ENCODE data around the gene BAIAP2L2. TPM values are rescaled to one million over a fixed set of nuclear protein-coding genes. Genes with fewer than 3 reads are reported as not detected.
"Not testable (repeated sequence)": the region's sequence is repeated elsewhere in the genome, so short reads cannot be mapped to it uniquely, and the experiment has no call there.

Gene BAIAP2L2
- polyA plus RNA-seq, 3 donors from 2014 or later: 0.21 TPM; not detected in 2

DNA sequence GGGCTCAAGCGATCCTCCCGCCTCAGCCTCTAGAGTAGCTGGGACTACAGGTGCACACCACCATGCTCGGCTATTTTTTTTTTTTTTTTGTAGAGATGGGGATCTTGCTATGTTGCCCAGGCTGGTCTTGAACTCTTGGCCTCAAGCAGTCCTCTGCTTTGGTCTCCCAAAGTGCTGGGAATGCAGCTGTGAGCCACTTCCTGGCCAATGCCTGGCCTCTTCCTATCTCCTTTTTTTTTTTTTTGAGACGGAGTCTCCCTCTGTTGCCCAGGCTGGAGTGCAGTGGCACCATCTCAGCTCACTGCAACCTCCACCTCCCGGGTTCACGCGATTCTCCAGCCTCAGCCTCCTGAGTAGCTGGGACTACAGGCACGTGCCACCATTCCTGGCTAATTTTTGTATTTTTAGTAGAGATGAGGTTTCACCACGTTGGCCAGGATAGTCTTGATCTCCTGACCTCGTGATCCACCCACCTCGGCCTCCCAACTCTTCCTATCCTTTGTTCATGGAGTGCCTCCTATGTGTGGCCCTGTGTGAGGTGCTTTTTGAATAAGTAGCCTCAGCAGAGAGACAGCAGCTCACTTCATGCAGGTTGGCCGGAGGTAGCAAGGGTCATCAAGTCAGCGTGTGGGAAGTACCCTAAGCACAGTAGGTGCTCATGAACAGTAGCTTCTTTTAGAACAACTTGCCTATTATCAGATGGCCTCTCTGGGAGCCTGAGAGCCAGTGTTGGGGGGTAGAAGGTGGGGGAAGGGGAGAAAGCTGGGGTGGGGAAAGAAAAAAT lies 72.9 kb downstream of the BAIAP2L2 start:
- H3K4me1 Mint-ChIP-seq; H3K27me3 Mint-ChIP-seq (ENCODE audit: low read depth in 3 of 3); H3K9me3 Mint-ChIP-seq; H3K4me3 Mint-ChIP-seq; DNase-seq; H3K27ac Mint-ChIP-seq; H3K36me3 Mint-ChIP-seq: not testable (repeated sequence)

DNA sequence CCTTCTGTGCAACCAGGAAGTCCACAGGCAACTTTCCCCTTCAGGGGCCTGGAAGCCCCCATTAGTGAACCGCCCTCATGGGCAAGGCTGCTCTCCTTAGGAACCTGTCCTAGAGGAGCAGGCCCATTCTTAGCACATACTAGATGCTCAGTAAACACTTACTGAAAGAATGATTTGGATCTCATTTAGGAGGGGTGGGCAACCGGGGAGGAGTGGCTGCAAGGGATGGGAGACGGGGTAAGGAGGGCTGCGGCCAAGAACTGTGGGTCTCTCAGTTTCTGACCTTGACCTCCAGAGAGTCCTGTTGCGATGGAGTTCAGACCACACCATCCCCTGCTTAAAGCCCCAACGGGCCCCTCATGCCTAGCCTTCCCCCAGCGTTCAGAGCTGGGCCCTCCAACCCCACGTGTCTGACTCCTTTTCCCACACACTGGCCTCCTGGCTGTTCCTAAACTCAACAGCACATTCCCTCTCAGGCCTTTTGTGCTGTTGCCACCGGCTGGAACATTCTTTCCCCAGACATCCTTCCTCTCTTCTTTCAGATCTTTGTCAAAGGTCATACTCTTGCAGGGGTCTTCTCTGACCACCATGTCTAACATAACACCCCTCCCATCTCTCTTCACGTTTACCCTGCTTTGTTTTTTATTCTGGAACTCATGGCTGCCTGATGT lies 74.0 kb downstream of the BAIAP2L2 start:
- DNase-seq: no peak
- peaks cover 0 to 2% of the 10 kb centered on the region in 2 donors for H3K4me1 Mint-ChIP-seq
- no peaks in the 10 kb centered on the region for H3K36me3 Mint-ChIP-seq
- peaks cover 0 to 2% (median 0%) of the 10 kb centered on the region in 3 donors for H3K27me3 Mint-ChIP-seq (ENCODE audit: low read depth in 3 of 3)
- no peak overlapping the region for H3K4me3 Mint-ChIP-seq
- no peaks in the 10 kb centered on the region for H3K9me3 Mint-ChIP-seq
- peak overlapping the region in 1 of 6 donors; percentile 13 for H3K27ac Mint-ChIP-seq

DNA sequence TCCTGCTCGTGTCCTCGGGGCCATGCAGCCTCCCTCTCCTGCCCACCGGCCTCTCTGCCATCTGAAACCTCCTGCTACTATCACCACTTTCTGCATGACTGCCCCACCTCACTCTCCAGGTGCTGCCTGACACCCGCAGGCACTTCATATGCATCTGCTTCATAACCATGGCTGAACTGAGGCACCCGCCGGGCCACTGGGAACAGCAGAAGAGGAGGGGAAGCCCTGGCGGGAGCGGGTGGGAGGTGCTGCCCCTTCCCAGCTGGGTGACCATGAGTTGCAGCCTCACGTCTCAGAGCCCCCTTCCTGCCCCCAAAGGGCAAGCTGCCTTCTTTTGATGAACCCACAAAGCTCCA lies 75.0 kb downstream of the BAIAP2L2 start:
- Mint-ChIP-seq H3K27me3 (ENCODE audit: low read depth in 3 of 3) (peaks cover 0 to 2% (median 0%) of the 10 kb centered on the region in 3 donors), H3K27ac (peak overlapping the region in 2 of 6 donors; percentile 79 to 83), H3K4me1 (no peaks in the 10 kb centered on the region), H3K4me3 (no peak overlapping the region), H3K9me3 (no peaks in the 10 kb centered on the region), H3K36me3 (no peaks in the 10 kb centered on the region)
- DNase-seq: no peak

Other genes with a start within 250 kb of the BAIAP2L2 start
- gene MICALL1, start 204.4 kb downstream of the BAIAP2L2 start, polyA plus RNA-seq: 1 to 10 TPM; 1.3 to 5.8 (median 2.1) TPM
- gene C22orf23, start 157.1 kb downstream of the BAIAP2L2 start, polyA plus RNA-seq: not detected
- 100 to 1,000 TPM; 181 to 275 (median 203) TPM for gene POLR2F, start 157.0 kb downstream of the BAIAP2L2 start, polyA plus RNA-seq
- not detected for gene SOX10, start 126.1 kb downstream of the BAIAP2L2 start, polyA plus RNA-seq
- 10 to 100 TPM in 1 of 3 donors, 1 to 10 TPM in 1, under 1 TPM in 1; 0.12 to 11.1 (median 6.0) TPM for gene PICK1, start 53.3 kb downstream of the BAIAP2L2 start, polyA plus RNA-seq
- under 1 TPM in 1 of 3 donors, not detected in 2; 0.42 TPM for gene SLC16A8, start 26.5 kb downstream of the BAIAP2L2 start, polyA plus RNA-seq
- 10 to 100 TPM in 1 of 3 donors, 1 to 10 TPM in 2; 3.3 to 11.4 (median 4.2) TPM for gene PLA2G6, start 71.1 kb upstream of the BAIAP2L2 start, polyA plus RNA-seq
- 10 to 100 TPM in 2 of 3 donors, 1 to 10 TPM in 1; 8.1 to 20.8 (median 15.2) TPM for gene MAFF, start 91.3 kb upstream of the BAIAP2L2 start, polyA plus RNA-seq
- 10 to 100 TPM; 12.1 to 50.7 (median 30.3) TPM for gene TMEM184B, start 162.3 kb upstream of the BAIAP2L2 start, polyA plus RNA-seq
- 10 to 100 TPM in 1 of 3 donors, 1 to 10 TPM in 2; 7.5 to 12.1 (median 8.6) TPM for gene CSNK1E, start 206.7 kb upstream of the BAIAP2L2 start, polyA plus RNA-seq

Data from immature natural killer cell (primary cell).